Effector memory CD8-positive, alpha-beta T cell (primary cell): ENCODE results near the gene KCP.
A peak's percentile ranks its signal among the peaks of the same experiment; 100 is the strongest.

Source experiments
- ATAC-seq: fragments of 150-1000 bp; cut with Tn5 transposase; replicated peaks from 2 replicates; pipeline ENCODE4 v1.10.0; 2021; ENCODE audit warnings: mild to moderate bottlenecking, moderate library complexity
- DNase-seq, 3 experiments: peaks; one replicate each; pipeline ENCODE4 v3.0.0; 2021
- H3K27ac Mint-ChIP-seq, 2 donors: one replicate each; pipeline ENCODE4 v1.8.0; 2022; ENCODE audit warnings: mild to moderate bottlenecking in 2 of 2, mixed read lengths in 2 of 2, moderate library complexity in 2 of 2
- H3K27me3 Mint-ChIP-seq, 2 donors: one replicate each; pipeline ENCODE4 v1.8.0; 2022; ENCODE audit warnings: mixed read lengths in 2 of 2
- H3K36me3 Mint-ChIP-seq: one replicate; pipeline ENCODE4 v1.8.0; 2022; ENCODE audit warnings: mild to moderate bottlenecking, moderate library complexity, mixed read lengths; ENCODE audit not compliant: insufficient read depth
- H3K4me1 Mint-ChIP-seq, 2 donors: one replicate each; pipeline ENCODE4 v1.8.0; 2022; ENCODE audit warnings: low read depth in 2 of 2, mixed read lengths in 2 of 2
- H3K4me3 Mint-ChIP-seq, 2 donors: one replicate each; pipeline ENCODE4 v1.8.0; 2022; ENCODE audit warnings: mild to moderate bottlenecking in 2 of 2, mixed read lengths in 2 of 2, moderate library complexity in 2 of 2
- H3K9me3 Mint-ChIP-seq, 2 donors: one replicate each; pipeline ENCODE4 v1.8.0; 2022; ENCODE audit warnings: mixed read lengths in 2 of 2
- total RNA-seq, 9 experiments: gene quantifications; one replicate each; lab custom pipeline; 2026; lab: John Stamatoyannopoulos, UW

Gene KCP
- total RNA-seq = 1.2 to 4.6 (median 1.8) reads per million in 9 experiments

- DNase-seq = no peak
- no peak within 1 kb of the TSS for H3K27ac Mint-ChIP-seq
Observed at GRCh38 chr7:128910569-128910945, at the start of gene KCP. KCP (minus strand) TSS chr7:128910709; CDS start chr7:128910676, 33 bp downstream.

GRCh38 chr7:128959296-128959695 lies 48.8 kb upstream of the KCP start:
- no peak for DNase-seq
- Mint-ChIP-seq H3K27ac (no peak overlapping the region), H3K36me3 (peaks cover 77% of the 10 kb centered on the region), H3K4me1 (no peaks in the 10 kb centered on the region), H3K4me3 (no peak overlapping the region), H3K27me3 (no peaks in the 10 kb centered on the region), H3K9me3 (no peaks in the 10 kb centered on the region)
- ATAC-seq = no peak

More at GRCh38 chr7:128910569-128910945, at the start of gene KCP:
- Mint-ChIP-seq H3K36me3 (no peaks in the 10 kb centered on the region), H3K9me3 (no peaks in the 10 kb centered on the region), H3K27me3 (peaks cover 65 to 99% of the 10 kb centered on the region in 2 donors), H3K4me3 (no peak within 1 kb of the TSS), H3K4me1 (peaks cover 4 to 9% of the 10 kb centered on the region in 2 donors)
- ATAC-seq = no peak

DNA sequence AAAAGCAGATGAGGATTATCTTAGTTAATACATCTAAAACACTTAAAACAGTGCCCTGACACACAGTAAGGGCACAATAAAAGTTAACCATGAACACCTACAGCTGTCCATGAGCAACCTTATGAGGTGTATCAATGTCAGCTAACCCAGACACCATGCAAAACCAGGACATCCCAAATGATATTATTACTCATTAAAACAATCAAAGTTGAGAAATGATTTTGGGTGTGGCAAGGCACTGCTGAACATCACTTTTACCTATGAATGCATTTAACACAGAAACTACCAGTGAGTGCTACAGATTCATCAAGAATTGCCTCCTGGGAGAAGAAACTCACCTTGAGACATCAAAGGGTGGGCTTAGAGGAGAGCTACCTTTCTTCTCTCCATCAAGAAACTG lies 45.5 kb upstream of the KCP start:
- DNase-seq = no peak
- no peak overlapping the region for H3K27ac Mint-ChIP-seq
- no peaks in the 10 kb centered on the region for H3K27me3 Mint-ChIP-seq
- peaks cover 59% of the 10 kb centered on the region for H3K36me3 Mint-ChIP-seq
- no peak overlapping the region for H3K4me3 Mint-ChIP-seq
- H3K9me3 Mint-ChIP-seq = no peaks in the 10 kb centered on the region
- no peaks in the 10 kb centered on the region for H3K4me1 Mint-ChIP-seq
- no peak for ATAC-seq

- ATAC-seq (no peak), DNase-seq (no peak)
- no peaks in the 10 kb centered on the region for H3K9me3 Mint-ChIP-seq
- peak overlapping the region in 1 of 2 donors; percentile 44 for H3K27ac Mint-ChIP-seq
- H3K4me3 Mint-ChIP-seq = no peak overlapping the region
- H3K36me3 Mint-ChIP-seq = peaks cover 55% of the 10 kb centered on the region
- H3K4me1 Mint-ChIP-seq = no peaks in the 10 kb centered on the region
- H3K27me3 Mint-ChIP-seq = no peaks in the 10 kb centered on the region
Observed at GRCh38 chr7:128954830-128955802, 44.6 kb upstream of the KCP start.

DNA sequence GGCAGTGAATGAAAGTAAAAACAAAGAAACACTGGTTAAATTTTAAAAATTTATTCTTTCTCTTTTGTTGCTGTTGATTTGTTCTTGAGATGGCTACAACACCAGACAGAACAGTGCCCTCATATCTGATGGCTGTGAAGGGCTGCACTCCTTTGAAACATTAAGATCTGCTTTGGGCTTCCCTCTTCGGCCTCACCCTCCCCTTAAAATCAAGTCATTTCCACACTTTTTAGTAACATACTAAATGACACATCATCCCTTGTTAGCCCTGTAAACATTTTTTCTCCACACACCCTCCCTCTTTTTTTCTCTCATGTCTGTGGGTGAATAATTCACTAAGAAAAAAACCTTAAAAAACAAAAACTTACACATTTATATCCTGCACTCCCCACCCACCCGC lies 43.6 kb upstream of the KCP start:
- H3K4me3 Mint-ChIP-seq = no peak overlapping the region
- no peaks in the 10 kb centered on the region for H3K9me3 Mint-ChIP-seq
- DNase-seq (no peak), ATAC-seq (no peak)
- peak overlapping the region; percentile 29 to 32 for H3K27ac Mint-ChIP-seq
- no peaks in the 10 kb centered on the region for H3K27me3 Mint-ChIP-seq
- H3K4me1 Mint-ChIP-seq = no peaks in the 10 kb centered on the region
- peaks cover 46% of the 10 kb centered on the region for H3K36me3 Mint-ChIP-seq

GRCh38 chr7:128951296-128951695 lies 40.8 kb upstream of the KCP start:
- no peak for ATAC-seq
- H3K27ac Mint-ChIP-seq = peak overlapping the region in 1 of 2 donors; percentile 67
- no peaks in the 10 kb centered on the region for H3K27me3 Mint-ChIP-seq
- no peaks in the 10 kb centered on the region for H3K9me3 Mint-ChIP-seq
- no peak for DNase-seq
- H3K4me3 Mint-ChIP-seq = no peak overlapping the region
- H3K4me1 Mint-ChIP-seq = peaks cover 0 to 1% of the 10 kb centered on the region in 2 donors
- peaks cover 19% of the 10 kb centered on the region for H3K36me3 Mint-ChIP-seq

GRCh38 chr7:128948976-128949760 lies 38.7 kb upstream of the KCP start:
- DNase-seq = no peak
- peak overlapping the region in 1 of 2 donors; percentile 49 for H3K27ac Mint-ChIP-seq
- H3K27me3 Mint-ChIP-seq = no peaks in the 10 kb centered on the region
- H3K9me3 Mint-ChIP-seq = no peaks in the 10 kb centered on the region
- peaks cover 0 to 1% of the 10 kb centered on the region in 2 donors for H3K4me1 Mint-ChIP-seq
- ATAC-seq = no peak
- peaks cover 11% of the 10 kb centered on the region for H3K36me3 Mint-ChIP-seq
- no peak overlapping the region for H3K4me3 Mint-ChIP-seq

DNA sequence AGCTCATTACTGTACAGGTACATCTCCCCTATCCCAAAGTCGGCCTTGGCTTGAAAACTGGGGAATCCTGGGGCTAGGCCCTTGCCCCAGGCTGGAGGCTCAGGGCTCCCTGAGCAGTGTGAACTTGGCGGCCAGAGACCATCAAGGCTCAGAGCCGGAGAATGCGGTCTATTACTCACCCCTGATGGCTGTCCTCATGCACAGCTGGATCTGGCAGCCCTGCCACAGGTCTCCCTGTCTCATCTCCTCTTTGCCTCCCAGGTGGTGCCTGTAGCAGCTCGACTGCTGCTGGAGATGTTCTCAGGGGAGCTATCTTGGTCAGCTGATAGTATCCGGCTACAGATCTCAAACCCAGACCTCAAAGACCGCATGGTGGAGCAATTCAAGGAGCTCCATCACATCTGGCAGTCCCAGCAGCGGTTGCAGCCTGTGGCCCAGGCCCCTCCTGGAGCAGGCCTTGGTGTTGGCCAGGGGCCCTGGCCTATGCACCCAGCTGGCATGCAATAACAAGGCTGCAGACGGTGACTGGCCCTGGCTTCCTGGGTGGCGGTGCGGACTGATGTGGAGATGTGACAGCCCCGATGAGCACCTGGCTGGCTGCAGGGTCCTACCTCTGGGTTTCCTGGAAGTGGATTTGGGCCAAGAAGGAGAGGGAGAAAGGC lies 37.9 kb upstream of the KCP start:
- Mint-ChIP-seq H3K4me3 (no peak overlapping the region), H3K27ac (peak overlapping the region in 1 of 2 donors; percentile 49), H3K27me3 (no peaks in the 10 kb centered on the region), H3K36me3 (peaks cover 11% of the 10 kb centered on the region), H3K4me1 (peaks cover 0 to 1% of the 10 kb centered on the region in 2 donors), H3K9me3 (no peaks in the 10 kb centered on the region)
- DNase-seq = no peak
- ATAC-seq = no peak

DNA sequence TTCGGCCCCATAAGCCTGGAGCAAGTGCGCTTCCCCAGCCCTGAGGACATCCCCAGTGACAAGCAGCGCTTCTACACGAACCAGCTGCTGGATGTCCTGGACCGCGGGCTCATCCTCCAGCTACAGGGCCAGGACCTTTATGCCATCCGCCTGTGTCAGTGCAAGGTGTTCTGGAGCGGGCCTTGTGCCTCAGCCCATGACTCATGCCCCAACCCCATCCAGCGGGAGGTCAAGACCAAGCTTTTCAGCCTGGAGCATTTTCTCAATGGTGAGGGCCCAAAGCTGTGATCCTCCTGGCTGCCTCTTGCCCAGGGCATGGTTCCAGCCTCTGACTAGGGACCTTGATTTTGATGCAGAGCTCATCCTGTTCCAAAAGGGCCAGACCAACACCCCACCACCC lies 37.3 kb upstream of the KCP start:
- ATAC-seq = no peak
- no peak for DNase-seq
- H3K9me3 Mint-ChIP-seq = no peaks in the 10 kb centered on the region
- no peak overlapping the region for H3K27ac Mint-ChIP-seq
- peaks cover 11% of the 10 kb centered on the region for H3K36me3 Mint-ChIP-seq
- H3K4me3 Mint-ChIP-seq = no peak overlapping the region
- H3K27me3 Mint-ChIP-seq = no peaks in the 10 kb centered on the region
- peaks cover 0 to 1% of the 10 kb centered on the region in 2 donors for H3K4me1 Mint-ChIP-seq

GRCh38 chr7:128946936-128947830 lies 36.7 kb upstream of the KCP start:
- Mint-ChIP-seq H3K9me3 (no peaks in the 10 kb centered on the region), H3K4me1 (peaks cover 0 to 1% of the 10 kb centered on the region in 2 donors), H3K27me3 (no peaks in the 10 kb centered on the region), H3K27ac (peak overlapping the region in 1 of 2 donors; percentile 10), H3K4me3 (no peak overlapping the region), H3K36me3 (peaks cover 11% of the 10 kb centered on the region)
- DNase-seq = no peak
- ATAC-seq = no peak

- no peak overlapping the region for H3K4me3 Mint-ChIP-seq
- H3K9me3 Mint-ChIP-seq = no peaks in the 10 kb centered on the region
- no peaks in the 10 kb centered on the region for H3K27me3 Mint-ChIP-seq
- ATAC-seq (no peak), DNase-seq (no peak)
- peaks cover 7 to 9% of the 10 kb centered on the region in 2 donors for H3K4me1 Mint-ChIP-seq
- H3K36me3 Mint-ChIP-seq = peaks cover 9% of the 10 kb centered on the region
- peak overlapping the region in 1 of 2 donors; percentile 10 for H3K27ac Mint-ChIP-seq
Observed at GRCh38 chr7:128945668-128946366, 35.3 kb upstream of the KCP start.
